Stimulated activated naive CD4-positive, alpha-beta T cell (primary cell): Measurements from ENCODE around the gene DNMT3L.
"Not testable (repeated sequence)": the region's sequence is repeated elsewhere in the genome, so short reads cannot be mapped to it uniquely, and the experiment has no call there.

Experiments used
- DNase-seq, 6 experiments: peaks; one replicate each; lab custom pipeline; 2025; lab: John Stamatoyannopoulos, UW

Gene DNMT3L

DNA sequence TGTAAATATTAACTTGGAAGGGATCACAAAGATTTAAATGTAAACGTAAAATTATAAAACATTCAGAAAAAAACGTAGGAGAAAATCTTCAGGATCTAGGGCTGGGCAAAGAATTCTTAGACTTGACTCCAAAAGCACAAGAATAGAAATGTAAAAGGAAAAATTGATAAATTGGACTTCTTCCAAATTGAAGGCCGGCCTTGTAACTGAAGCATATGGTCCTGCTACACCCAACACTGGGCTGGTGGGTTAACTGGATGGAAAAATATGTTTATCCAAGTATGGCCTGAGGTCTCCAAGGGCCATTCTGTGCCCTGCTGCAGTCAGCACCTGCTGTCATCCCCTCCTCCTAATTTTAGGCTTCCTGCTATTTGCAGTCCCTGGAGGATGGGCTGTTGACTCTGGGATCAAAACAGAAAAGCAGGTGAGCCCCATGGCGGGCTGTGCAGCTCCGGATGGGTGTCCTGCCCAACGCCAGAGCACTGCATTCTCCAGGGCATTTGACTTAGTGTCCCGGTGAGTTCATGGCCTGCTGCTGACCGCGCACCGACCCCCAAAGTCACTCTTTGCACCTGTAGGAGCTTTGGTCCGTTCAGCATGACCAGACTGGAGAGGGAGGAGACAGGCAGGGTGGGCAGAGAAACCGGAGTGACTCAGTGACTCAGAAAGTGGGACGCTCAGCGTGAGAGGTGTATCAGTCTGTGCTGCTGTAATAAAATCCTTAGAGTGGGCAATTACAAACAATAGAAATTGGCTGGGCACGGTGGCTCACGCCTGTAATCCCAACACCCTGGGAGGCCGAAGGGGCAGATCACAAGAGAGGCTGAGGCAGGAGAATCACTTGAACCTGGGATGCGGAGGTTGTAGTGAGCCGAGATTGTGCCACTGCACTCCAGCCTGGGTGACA lies 17.9 kb upstream of the DNMT3L start:
- no peak for DNase-seq

DNA sequence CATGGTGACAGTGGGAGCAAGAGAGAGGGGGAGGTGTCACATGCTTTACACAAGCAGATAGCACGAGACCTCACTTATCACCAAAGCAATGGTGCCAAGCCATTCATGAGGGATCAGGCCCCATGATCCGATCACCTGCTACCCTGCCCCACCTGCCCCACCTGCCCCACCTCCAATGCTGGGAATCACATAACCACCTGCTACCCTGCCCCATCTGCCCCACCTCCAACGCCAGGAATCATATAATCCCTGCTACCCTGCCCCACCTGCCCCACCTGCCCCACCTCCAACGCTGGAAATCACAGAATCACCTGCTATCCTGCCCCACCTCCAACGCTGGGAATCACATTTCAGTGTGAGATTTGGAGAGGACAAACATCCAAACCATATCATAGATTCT lies 13.3 kb upstream of the DNMT3L start:
- no peak for DNase-seq

DNA sequence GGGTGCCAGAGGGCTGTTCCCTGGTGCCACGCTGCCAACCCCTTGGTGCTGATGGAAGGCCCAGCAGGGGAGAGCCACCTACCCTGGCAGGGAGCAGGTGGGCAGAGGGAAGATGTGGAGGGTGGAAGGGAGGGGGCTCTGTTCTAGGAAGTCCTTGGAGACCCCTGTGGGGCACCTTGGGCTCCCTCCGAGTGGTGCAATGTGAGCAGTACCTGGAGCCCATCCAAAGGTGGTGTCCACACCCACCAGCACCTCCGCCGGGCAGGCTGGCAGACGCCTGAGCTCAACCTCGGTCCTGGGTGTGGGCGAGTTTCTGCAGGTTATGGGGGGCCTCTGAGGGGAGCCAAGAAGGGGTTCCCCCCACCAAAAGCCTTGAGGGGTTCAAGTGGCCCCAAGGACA lies 11.3 kb upstream of the DNMT3L start:
- DNase-seq, result no peak

DNA sequence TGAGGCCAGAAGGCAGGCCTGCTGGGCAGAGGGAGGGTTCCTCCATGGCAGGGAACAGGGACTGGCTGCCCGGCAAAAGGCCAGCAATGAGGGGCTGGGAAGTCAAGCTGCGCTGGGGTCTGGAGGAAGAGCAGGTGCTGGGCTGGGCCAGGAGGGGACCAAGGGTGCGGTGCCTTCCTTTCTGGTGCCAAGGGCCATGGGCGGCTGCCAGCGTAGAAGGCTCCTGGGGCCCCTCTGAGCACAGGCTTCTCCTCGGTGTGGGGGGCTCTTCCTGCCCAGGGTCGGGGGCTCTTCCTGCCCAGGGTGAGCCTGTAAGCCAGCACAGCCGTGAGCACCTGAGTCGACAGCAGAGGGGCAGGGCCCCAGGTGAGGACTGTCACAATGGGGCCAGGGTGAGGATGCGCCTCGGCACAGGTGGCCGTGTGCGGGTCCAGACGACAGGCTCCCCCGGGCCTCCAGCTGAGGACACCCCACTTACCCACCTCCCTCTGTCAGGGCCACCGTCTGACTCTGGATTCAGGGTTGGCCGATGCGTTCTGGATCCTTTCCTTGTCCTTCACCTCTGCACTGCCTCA lies 10.7 kb upstream of the DNMT3L start:
- DNase-seq, result no peak

DNA sequence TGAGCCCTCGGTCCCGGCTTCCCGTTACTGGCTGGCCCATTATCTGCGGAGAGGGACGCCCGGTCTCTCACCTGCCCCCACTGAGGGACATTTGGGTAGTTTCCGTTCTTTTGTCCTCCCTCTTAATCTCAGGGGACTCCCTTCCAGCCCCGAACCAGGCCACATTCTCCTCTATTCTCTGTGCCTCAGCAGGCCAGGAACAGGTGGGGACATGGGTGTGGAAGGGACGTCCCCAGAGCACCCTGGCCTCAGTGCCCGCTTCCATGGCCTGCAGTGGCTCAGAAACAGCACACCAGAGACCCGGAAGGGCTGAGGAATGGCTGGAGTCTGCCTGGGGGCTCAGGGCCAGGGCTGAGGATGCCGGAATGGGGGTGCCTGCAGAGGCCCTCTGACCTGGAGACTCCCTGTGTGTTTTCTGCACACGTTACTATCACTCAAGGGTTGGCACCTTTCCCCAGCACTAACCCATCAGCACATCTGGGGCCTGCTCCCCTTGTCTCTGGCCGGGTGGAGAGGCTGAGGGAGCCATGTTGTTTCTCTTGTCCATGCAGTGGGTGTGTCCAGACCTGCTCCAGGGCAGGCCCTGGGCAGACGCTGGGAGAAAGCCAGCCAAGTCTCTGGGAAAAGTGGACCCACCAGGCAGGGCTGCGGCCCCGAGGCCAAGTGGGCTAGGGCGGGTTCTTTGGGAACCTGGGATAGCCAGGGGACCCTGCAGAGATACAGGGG lies 10.0 kb upstream of the DNMT3L start:
- no peak for DNase-seq

DNA sequence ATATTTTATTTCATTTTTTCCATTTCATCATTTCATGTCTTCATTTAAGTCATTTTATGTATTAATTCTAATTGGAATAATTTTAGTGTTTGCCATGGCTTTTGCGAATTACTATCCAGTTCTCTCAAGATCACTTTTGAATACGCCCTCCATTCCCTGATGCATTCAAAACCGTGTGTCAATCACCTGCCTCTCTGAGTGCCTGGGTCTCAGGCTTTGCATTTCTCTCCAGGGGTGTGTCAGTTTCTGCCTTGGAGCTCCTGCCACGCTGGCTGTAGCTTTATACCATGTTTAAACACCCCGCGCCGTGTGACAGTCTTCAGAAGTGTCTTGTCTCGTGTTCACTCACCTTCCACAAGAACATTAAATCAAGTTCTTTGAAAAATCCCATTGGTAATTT lies 7.4 kb upstream of the DNMT3L start:
- no peak for DNase-seq

DNA sequence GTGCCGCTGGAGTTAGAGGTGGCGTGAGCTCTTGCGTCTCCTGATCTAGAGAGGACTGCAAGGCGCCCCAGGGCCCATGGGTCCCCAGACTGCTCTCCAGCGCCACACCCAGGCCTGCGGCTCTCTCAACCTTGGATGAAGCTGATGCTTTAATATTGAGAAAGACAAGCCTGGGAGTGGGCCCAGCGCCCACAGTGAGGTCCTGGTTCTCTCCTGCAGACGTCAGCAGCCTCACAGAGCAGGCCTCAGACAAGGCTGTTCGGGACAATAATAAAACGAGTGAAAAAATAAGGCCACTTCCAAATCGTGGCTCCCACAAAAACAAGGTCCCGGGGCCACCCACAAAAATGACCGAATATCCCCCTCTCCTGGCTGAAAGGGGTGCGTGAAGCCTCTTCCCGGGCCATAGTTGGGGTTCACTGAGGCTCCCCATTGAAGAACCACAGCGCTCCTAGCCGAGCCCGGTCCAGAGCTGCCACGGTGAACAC lies 6.0 kb upstream of the DNMT3L start:
- DNase-seq, result peak in 3 of 6 experiments; percentile 7 to 20 (median 7)

DNA sequence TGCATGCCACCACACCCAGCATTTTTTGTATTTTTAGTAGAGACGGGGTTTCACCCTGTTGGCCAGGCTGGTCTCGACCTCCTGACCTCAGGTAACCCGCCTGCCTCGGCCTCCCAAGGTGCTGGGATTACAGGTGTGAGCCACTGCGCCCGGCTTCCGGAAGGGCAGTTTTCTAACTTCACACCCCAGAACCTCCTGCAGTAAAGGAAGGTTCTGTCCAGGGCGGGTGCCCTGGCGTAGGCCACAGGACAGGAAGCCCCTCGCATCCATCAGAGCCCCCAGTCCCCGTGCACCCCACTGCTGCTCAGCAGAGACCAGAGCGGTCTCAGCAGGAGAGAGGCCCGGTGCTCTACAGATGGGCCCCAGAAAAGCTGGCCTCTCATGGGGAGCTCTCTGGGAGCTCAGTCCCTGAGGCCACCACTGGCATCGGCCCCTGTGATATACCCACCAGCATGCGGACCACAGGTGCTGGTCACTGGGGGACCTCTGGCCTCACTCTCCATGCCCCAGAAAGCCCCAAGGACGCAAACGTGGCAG lies 4.1 kb upstream of the DNMT3L start:
- no peak for DNase-seq

DNA sequence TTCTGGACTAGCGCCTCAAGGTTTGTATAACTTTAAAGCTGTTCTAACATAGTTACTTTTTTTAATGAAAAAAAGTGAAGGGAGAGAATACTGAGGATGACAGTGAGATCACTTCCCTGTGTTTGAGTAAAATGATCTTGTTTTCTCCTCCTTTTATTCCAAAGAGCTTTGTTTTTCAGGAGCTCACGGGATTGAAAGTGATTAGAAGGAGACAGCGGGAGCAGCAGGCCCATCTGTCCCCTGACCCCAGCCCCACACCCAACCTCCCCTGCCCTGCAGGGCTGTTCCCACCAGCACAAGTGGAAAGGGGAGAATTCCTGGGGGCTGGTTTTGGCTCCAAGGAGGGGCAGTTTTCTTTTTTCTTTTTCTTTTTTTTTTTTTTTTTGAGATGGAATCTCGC lies 2.1 kb upstream of the DNMT3L start:
- DNase-seq, result no peak

DNA sequence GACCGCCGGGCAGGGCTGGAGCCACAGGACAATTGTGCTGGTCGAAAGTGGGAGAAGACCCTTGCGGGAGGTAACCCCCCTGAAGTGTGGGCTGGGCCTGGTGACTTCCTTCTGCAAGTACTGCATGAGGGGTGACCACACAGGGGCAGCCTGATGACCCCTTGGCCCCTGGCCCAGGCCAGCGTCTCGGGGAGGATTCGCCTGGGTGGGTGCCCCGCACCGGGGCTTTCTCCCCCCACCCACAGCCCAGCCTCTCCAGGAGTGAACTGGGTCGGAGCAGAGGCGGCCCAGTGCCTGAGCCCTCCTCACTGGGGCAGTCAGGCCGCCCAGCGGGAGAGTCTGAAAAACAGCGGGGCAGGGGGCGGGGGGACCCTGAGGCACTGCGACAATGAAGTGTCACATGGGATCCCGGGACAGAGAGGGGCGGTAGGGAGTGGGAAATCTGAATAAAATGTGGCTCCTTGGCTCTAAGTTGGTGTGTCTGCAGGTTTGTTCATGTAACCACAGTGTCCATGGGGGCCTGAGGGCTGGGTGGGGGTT lies 1.6 kb upstream of the DNMT3L start:
- DNase-seq, result no peak

DNA sequence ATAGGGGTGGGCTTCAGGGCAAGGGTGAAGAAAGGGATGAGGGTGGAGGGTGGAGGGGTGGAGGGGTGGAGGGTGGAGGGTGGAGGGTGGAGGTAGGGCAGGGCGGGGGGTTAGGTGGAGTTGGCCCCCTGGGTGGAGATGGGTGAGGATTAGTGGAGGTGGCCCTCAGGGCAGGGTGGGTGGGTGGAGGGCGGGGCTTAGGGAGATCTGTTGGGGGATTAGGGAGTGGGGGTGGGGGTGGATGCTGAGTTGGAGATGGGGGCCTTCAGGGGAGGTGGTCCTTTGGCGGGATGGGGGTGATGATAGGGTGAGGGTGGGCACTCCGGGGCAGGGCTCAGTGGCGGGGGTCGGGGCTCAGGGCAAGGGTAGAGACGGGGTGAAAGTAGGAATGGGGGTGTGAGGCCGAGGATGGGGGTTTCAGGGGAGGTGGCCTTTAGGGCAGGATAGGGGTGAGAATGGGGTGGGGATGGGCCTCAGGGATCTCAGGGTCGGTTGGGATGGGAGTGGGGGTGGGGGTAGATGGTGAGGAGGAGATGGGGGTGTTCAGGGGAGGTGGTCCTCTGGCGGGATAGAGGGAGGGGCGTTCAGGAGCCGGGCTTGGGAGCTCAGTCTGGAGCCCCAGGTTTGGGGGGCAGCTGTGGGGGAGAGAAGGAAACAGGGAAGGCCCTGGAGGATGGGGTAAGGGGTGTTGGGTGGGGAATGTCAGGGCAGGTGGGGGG lies 800 bp upstream of the DNMT3L start:
- no peak for DNase-seq

DNA sequence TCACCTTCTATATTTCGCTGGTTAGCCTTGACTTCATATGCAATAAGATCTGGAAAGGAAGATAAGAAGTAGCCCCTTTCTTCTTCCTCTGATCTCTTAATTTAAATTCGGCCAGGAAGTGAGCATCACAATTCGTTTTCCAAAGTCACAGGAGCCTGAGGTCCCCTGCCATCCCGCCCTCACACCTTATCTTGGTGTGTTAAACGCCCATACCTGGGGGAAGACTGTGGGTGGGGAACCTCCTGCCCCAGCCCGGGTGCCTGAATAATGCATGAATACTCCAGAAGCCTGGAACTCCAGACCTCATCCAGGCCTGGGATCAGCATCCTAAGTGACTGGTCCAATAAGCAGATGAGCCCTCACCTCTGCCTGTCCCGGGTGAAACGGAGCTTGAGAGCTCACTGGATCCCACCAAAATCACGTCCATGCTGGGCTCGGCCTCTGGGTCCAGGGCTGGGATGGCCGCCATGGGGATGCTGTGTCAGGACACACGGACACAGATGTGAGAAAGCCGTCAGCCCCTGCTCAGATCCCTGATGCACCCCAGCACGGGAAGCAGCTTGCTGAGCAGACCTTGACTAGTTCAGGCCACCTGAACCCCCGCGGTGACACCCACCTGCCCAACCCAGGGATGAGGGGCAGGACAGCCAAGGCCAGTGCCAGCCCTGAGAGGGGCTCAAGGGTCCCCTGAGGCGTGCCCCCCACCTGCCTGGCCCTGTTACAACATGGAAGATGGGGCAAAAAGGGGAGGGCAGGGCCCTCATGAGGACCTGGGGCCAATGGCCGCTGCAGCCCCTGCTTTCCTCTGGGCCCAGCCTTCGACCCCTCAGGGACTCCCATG lies 686 bp downstream of the DNMT3L start:
- DNase-seq, result no peak

DNA sequence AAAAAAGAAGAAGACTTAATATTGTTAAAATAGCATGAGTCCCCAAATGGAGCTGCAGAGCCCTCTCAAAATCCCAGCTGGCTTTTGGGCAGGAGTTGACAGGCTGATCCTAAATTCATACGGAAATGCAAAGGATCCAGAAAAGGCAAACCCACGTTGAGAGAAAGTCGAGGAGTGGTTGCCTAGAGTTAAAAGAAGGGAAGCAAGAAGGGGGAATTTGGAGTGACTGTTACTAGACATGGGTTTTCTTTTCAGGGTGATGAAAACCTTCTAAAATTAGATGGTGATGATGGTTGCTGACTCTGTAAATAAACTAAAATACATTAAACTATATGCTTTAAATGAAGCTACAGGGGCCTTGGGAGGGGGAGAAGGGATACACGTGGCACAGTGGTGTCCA lies 1.6 kb downstream of the DNMT3L start:
- DNase-seq, result no peak

DNA sequence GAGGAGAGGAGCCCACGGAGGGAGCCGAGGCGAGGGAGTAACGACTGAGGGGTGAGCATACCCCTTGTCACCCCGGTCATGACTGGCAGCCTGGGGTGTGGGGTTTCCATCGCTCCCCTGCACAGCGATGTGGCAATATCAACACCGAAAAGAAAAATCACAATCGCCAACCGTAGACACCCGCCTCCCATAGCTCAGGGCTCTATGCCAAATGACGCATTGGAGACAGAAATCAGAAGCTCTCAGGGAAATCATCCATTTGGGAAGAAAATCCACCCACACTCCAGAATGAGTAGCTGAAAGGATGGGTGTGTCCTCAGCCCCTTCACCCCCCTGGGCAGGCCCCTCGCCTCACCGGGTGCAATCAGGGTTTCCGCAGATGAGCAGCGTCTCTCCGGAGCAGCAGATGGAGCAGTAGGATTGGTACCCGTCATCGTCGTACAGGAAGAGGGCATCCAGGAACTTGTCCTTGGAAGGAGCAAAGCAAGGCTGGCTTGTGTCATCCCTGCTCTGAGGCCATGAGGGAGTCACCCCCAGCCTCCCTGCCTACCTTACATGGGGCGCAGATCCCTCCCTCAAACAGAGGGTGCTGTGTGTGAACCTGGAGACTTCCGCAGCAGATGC lies 2.5 kb downstream of the DNMT3L start:
- DNase-seq, result no peak

DNA sequence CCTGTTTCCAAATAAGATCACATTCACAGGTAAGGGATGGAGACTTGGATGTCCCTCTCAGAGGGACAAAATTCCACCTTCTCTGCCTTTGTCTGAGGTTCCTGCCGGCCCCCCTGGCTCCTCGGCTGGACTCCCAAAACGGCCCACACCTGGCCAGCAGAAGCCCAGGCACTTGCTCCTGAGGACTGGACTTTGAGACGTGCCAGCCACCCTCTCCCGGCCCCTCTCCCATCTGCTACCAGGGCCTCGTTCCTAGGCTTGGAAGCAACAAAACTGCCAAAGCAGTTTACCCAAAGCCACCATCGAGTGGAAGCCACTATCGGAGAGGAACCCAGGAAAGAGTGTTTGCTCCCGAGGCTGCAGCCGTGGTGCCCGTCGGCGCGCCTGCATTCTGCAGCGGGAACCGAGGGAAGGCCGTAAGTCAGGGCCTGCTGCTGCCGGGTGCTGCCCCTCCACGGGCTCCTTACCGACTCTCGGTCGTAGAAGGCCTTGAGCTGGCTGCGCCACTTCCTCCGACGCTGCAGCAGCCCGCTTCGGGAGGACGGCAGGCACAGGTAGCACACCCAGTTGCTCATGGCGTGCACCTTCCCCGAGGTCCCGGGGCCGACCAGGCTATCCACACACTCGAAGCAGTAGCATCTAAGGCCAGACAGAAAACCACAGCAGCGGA lies 3.5 kb downstream of the DNMT3L start:
- DNase-seq, result no peak

DNA sequence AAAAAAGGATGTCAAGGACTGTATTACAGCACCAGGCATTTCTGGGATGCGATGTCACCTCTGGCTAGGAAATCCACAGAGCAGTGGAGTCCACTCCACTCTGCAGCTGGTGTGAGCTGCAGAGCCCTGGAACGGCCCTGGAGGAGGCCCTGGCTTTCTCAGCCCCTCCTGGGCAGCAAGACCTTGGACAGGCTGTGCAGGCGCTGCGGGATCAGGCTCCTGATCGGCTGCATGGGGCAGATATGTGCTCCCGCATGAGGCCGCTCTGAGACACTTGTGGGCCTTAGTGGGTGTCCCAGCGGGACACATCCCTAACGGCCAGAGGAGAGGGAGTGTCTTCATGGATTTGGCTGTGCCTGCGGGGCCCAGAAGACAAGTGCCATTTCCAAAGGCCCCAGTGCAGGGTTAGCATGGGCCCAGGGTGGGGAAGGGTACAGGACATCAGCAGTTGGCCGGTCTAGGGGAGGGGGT lies 6.2 kb downstream of the DNMT3L start:
- DNase-seq, result no peak

DNA sequence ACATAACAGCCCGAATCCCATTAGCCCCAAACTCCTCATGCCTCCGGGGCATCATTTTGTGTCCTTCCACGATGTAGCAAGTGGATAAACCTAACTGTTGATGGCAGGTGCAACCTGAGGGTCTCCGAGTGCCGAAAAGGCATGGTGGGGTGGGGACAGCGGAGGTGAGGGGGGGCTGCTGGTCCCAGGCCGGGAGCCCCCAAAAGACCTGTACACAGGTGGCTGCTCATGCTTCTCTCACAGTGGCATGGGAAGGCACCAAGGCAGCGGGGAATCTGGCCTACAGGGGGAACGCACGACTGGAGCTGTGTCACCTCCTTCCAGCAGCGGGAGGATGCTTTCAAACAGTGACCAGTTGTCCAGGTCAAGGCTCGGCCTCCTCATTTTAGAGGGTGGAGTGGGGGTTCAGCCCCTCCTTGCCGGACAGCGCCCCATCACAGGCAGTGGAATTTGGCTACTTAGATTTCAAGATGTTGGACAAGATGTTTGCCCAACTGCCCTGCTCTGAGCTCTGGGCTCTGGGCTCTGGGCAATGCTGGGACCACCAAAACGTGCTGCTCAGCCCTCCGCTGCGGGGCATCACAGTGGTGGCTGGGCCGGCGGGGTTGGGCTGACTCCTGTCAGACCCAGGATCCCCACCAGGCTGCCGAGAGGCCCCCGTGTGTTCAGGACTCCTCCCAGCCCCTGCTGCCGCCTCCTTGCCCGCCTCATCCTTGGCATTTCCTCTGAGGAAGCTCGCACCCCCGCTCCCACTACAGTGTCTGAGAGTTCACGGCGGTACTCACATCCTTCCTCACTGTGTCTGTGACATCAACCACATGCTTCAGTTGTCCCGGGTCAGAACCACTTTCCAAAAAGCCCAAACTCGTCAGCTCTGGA lies 7.6 kb downstream of the DNMT3L start:
- DNase-seq, result no peak

DNA sequence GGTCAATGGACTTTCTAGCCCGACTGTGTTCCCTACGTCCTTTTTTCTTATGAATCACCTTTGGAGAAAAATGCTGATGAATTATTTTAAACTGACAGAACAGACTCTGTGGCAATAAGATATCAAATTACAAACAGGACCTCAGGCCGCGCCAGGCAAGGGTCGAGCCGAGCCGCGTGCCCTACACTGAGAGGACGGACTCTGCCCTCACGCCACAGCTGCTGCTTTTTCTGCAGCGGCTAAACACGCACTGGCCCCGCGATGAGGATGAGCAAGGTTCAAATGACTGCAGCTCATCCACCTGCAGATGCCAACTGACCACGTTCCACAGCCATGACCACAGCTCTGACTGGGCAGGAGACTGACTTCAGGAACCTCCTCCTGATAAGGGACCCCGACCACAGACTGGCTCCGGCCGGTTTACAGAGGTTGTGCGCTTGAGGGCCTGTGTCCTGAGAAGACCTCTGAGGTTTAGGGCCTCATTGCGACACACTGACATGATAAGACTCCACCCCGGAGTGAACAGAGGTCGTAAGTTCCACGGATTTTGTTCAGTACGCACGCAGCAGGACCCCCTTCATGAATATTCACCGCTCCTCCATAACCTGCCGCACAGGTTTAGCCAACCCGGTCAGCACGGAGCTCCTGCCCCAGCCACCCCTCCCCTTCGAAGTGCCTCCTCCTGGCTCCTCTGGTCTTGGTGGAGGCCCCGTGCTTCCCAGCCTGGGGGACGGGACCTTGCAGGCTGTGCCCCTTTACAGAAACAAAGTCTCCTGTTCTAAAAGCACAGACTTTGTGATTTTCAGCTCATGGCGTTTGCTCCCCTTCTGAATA lies 12.3 kb downstream of the DNMT3L start:
- not testable (repeated sequence) for DNase-seq
